HG03575 (cell line): ENCODE measurements around the gene METAP1.
A peak's percentile ranks its signal among the peaks of the same experiment; 100 is the strongest.
"Not testable (repeated sequence)": the region's sequence is repeated elsewhere in the genome, so short reads cannot be mapped to it uniquely, and the experiment has no call there.

Source experiments
- ATAC-seq: cut with Tn5 transposase; IDR thresholded peaks from one replicate; pipeline ENCODE4 v1.9.1; 2021; ENCODE audit not compliant: unreplicated experiment, insufficient number of reproducible peaks, low FRiP score; ENCODE audit errors: extremely low read depth

METAP1 gene

GRCh38 chr4:99082192-99082591, 86.7 kb downstream of the METAP1 start:
- ATAC-seq = no peak

GRCh38 chr4:99084595-99084994, 89.1 kb downstream of the METAP1 start:
- no peak for ATAC-seq

- no peak for ATAC-seq
Measured at GRCh38 chr4:99088023-99088449, 92.5 kb downstream of the METAP1 start.

- peak; percentile 67 for ATAC-seq
Measured at GRCh38 chr4:99088481-99089365, 93.2 kb downstream of the METAP1 start, which contains the start of gene ADH5. Gene ADH5 (minus strand): TSS chr4:99088788. CDS start chr4:99088700, 88 bp downstream.

GRCh38 chr4:99090481-99091215, 95.1 kb downstream of the METAP1 start:
- no peak for ATAC-seq

GRCh38 chr4:99091216-99091575, 95.7 kb downstream of the METAP1 start:
- ATAC-seq = no peak

GRCh38 chr4:99091841-99092240, 96.3 kb downstream of the METAP1 start:
- ATAC-seq = not testable (repeated sequence)

GRCh38 chr4:99099311-99099710, 103.8 kb downstream of the METAP1 start:
- ATAC-seq = no peak

GRCh38 chr4:99099814-99100213, 104.3 kb downstream of the METAP1 start:
- ATAC-seq = not testable (repeated sequence)

GRCh38 chr4:99100876-99101275, 105.4 kb downstream of the METAP1 start:
- no peak for ATAC-seq

- ATAC-seq = no peak
Measured at GRCh38 chr4:99102634-99103033, 107.1 kb downstream of the METAP1 start.

GRCh38 chr4:99103166-99103565, 107.6 kb downstream of the METAP1 start:
- ATAC-seq = no peak

GRCh38 chr4:99104153-99104552, 108.6 kb downstream of the METAP1 start:
- no peak for ATAC-seq

GRCh38 chr4:99109286-99109685, 113.8 kb downstream of the METAP1 start:
- ATAC-seq = not testable (repeated sequence)
